ENCODE results near the gene DPP7.

GRCh38 chr9:137141976-137142936 is 27.7 kb upstream of the DPP7 start:
- TF ChIP-seq, protein P1, sequence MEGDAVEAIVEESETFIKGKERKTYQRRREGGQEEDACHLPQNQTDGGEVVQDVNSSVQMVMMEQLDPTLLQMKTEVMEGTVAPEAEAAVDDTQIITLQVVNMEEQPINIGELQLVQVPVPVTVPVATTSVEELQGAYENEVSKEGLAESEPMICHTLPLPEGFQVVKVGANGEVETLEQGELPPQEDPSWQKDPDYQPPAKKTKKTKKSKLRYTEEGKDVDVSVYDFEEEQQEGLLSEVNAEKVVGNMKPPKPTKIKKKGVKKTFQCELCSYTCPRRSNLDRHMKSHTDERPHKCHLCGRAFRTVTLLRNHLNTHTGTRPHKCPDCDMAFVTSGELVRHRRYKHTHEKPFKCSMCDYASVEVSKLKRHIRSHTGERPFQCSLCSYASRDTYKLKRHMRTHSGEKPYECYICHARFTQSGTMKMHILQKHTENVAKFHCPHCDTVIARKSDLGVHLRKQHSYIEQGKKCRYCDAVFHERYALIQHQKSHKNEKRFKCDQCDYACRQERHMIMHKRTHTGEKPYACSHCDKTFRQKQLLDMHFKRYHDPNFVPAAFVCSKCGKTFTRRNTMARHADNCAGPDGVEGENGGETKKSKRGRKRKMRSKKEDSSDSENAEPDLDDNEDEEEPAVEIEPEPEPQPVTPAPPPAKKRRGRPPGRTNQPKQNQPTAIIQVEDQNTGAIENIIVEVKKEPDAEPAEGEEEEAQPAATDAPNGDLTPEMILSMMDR (IDR thresholded peaks at IDR 0.05), result no peak
- TF ChIP-seq POLR2A (IDR thresholded peaks at IDR 0.05) (no peak), EP300 (IDR thresholded peaks at IDR 0.05) (no peak)

Data from sigmoid colon (tissue), 4 donors.